Astrocyte of the spinal cord (primary cell): ENCODE results near the gene TMC5.

Experiments
- DNase-seq: peaks from one replicate; pipeline ENCODE4 v3.0.0; 2011; ENCODE audit warnings: low read depth, low spot score
- H3K4me3 ChIP-seq: 2 replicates; pipeline ENCODE4 v1.5.1; 2011; ENCODE audit warnings: low read depth, mild to moderate bottlenecking, low read length, moderate library complexity
- CTCF ChIP-seq: IDR thresholded peaks from 2 replicates; pipeline ENCODE4 v1.5.1; 2012; ENCODE audit warnings: low read depth, mild to moderate bottlenecking, low read length, inconsistent platforms
- in situ Hi-C: cut with HindIII; loops from 2 replicates; pipeline ENCODE4 v1.10.0; 2017; ENCODE audit warnings: low sequenced_read_pairs

TMC5 gene

GRCh38 chr16:19485611-19486010 lies 67.9 kb downstream of the TMC5 start:
- DNase-seq: no peak
- in situ Hi-C loops: no loop called here

GRCh38 chr16:19486051-19486450 lies 68.4 kb downstream of the TMC5 start:
- in situ Hi-C loops: no loop called here
- H3K4me3 ChIP-seq: no peak overlapping the region
- DNase-seq: no peak
- TF ChIP-seq CTCF: no peak

More at GRCh38 chr16:19485611-19486010, 67.9 kb downstream of the TMC5 start:
- TF ChIP-seq CTCF: no peak
- H3K4me3 ChIP-seq: no peak overlapping the region

GRCh38 chr16:19486750-19487325 lies 69.2 kb downstream of the TMC5 start:
- TF ChIP-seq CTCF: no peak
- no peak for DNase-seq
- no peak overlapping the region for H3K4me3 ChIP-seq
- in situ Hi-C loops: no loop called here

GRCh38 chr16:19488213-19488640 lies 70.5 kb downstream of the TMC5 start:
- no peak overlapping the region for H3K4me3 ChIP-seq
- TF ChIP-seq CTCF: no peak
- no peak for DNase-seq
- in situ Hi-C loops: no loop called here

- DNase-seq: no peak
- H3K4me3 ChIP-seq: no peak overlapping the region
- no peak for TF ChIP-seq CTCF
- in situ Hi-C loops: no loop called here
Measured at GRCh38 chr16:19490619-19491018, 72.9 kb downstream of the TMC5 start.

GRCh38 chr16:19497176-19497575 lies 79.5 kb downstream of the TMC5 start:
- no peak for TF ChIP-seq CTCF
- DNase-seq: no peak
- in situ Hi-C loops: no loop called here
- H3K4me3 ChIP-seq: no peak overlapping the region
